GM18507 (cell line): ENCODE data around the gene ZNF628.
"Not testable (repeated sequence)": the region's sequence is repeated elsewhere in the genome, so short reads cannot be mapped to it uniquely, and the experiment has no call there.

Experiments
- DNase-seq: peaks from one replicate; pipeline ENCODE4 v3.0.0; 2011; ENCODE audit warnings: low read depth; ENCODE audit not compliant: insufficient read length; ENCODE audit errors: extremely low spot score
- FAIRE-seq: peaks from 2 replicates; lab custom pipeline; 2011; peaks lifted over from hg19 to GRCh38; lab: Jason Lieb, UNC

The ZNF628 gene

DNA sequence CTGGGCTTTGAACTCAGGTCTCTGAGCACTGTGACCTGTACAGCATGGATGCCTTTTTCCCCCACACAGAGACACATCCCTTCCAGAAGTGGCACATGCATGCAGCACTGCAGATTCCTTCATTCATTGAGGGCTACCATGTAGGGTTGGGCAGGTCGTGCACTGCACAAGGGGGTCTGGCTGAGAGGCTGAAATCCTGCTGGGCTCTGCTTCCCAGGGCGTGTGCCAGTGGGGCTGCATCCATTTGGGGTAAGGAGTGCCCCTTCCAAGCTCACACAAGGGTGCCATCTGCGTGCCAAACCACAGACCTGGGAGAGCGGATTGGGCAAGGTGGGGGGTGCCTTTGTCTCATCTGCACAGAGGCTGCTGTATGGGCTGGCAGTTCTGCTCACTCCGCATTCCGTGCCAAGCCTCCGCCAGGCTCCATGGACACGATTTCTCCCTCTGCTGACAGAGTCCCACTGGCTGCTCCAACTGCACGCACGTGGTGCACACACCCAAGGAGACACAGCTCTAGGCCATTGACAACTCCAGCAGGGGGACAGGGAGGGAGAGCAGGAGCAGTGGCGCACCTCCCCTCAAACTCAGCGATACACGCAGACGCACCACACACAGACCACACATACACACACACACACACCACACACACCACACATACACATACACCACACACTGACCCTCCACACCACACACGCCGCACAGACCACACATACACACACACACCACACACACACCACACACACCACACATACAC, 28.8 kb upstream of the ZNF628 start:
- FAIRE-seq = no peak

GRCh38 chr19:55448175-55448490, 28.3 kb upstream of the ZNF628 start:
- not testable (repeated sequence) for DNase-seq, FAIRE-seq

More for the DNA sequence above, 28.8 kb upstream of the ZNF628 start:
- no peak for DNase-seq

- DNase-seq (no peak), FAIRE-seq (no peak)
Measured at GRCh38 chr19:55449469-55449868, 26.9 kb upstream of the ZNF628 start.

DNA sequence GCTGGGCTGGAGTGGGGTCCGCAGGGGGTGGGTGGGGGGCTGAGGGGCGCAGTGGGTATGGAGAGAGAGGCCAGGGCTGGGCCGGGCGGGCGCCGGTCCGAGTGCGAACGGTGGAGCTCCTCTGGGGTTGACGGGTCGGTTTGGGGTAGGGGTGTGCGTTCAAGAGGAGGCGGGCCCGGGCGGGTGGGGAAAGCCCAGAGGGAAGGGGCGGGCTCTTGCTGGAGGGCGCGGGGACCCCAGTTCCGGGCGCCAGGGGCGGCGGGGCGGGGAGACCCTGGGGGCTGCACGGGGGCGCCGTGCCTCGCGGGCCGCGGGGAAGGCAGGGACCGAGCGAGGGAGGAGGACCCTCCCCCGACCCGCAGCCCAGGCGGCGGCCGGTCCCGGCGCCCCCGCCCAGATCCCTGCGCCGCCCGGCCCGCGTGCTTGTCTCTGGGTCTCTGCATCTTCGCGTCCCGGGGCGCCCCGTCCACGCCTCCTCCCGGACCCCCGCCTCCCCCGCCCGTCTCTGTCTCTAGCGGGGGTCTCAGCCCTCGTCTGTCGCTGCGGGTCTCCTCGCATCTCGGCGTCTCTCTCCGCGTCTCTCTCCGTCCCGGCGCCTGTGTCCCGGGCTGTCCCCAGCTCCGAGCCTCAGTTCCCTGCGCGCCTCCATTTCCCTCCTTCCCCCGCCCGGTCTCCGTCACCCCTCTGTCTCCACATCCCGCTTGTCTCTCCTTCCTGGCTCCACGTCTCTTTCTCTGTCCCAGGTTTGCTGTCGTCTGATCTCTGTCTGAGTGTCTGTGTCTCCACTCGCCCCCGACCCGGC, 25.1 kb upstream of the ZNF628 start:
- FAIRE-seq (no peak), DNase-seq (no peak)

DNA sequence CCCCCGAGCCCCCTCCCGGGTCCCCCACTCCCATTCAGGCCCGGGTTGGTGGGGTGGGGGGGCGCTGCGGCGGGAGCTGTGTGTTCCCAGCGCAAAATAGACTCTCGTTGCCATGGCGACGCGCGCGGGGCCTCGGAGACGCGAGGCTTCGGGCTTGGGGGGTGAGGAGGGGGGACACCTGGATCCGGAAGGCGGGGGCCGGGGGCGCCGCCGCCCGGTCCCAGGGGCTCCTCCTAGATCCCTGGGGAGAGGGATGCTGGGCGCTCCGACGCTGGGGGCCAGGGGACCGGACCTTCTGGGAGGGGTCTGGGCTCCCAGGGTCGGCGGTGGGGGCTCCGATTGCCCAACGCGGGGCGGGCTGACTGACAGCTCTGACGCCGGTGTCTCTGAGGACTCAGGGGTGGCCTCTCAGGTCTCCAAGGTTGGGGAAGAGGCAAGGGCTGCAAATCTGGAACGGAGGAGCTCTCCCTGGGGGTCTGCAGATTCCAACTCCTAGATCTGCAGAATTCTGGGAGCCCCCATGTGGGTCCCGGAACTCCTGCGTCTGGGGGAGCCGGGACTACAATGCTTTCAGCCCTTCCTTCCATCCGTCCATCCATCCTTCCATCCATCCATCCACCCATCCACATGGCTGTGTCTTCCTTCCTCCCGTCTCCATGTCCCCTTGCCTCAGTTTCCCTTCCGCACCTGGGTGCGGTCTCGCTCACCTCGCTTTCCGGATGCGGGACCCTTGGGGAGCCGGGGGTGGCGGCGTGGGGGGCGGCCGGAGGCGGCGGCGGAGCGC, 24.3 kb upstream of the ZNF628 start:
- FAIRE-seq (no peak), DNase-seq (no peak)

GRCh38 chr19:55452749-55453346, 23.6 kb upstream of the ZNF628 start:
- DNase-seq (no peak), FAIRE-seq (no peak)

- FAIRE-seq = no peak
- no peak for DNase-seq
Measured at GRCh38 chr19:55453511-55454260, 22.7 kb upstream of the ZNF628 start.

- DNase-seq = no peak
- no peak for FAIRE-seq
Measured at GRCh38 chr19:55454787-55455243, 21.6 kb upstream of the ZNF628 start.

GRCh38 chr19:55455576-55456235, 20.7 kb upstream of the ZNF628 start:
- no peak for DNase-seq
- FAIRE-seq = no peak

GRCh38 chr19:55456347-55456746, 20.1 kb upstream of the ZNF628 start:
- no peak for DNase-seq
- FAIRE-seq = no peak

DNA sequence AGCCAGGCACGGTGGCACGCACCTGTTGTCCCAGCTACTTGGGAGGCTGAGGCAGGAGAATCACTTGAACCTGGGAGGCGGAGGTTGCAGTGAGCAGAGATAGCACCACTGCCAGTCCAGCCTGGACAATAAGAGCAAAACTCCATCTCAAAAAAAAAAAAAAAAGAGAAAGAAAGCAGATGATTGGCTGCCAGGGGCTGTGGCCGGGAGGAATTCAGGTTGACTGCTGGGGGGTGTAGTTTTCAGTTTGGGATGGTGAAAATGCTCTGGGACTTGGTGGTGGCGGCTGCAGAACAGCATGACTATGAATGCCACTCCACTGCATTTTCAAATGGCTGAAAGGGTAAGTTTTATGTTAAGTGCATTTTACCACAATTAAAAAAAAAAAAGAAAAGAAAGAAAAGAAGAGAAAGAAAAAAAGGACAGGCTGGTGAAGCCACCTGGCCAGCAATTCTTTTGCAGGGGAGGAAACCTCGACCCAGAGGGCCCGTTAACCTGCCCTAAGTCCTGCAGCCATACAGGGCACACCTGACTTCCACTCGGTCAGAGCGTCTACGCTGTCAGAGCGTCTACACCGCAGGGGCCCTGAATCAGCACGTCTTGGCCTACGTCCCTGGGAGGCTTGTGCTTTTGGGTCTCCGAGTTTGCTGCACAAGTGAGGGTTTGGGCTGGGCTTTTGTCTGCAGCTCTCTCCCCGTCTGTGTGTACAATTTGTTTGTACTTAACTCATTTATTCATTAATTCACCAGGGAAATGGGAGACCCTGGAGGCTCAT, 18.5 kb upstream of the ZNF628 start:
- DNase-seq = no peak
- FAIRE-seq = no peak

- no peak for DNase-seq
- no peak for FAIRE-seq
Measured at GRCh38 chr19:55459551-55459949, 16.9 kb upstream of the ZNF628 start.

DNA sequence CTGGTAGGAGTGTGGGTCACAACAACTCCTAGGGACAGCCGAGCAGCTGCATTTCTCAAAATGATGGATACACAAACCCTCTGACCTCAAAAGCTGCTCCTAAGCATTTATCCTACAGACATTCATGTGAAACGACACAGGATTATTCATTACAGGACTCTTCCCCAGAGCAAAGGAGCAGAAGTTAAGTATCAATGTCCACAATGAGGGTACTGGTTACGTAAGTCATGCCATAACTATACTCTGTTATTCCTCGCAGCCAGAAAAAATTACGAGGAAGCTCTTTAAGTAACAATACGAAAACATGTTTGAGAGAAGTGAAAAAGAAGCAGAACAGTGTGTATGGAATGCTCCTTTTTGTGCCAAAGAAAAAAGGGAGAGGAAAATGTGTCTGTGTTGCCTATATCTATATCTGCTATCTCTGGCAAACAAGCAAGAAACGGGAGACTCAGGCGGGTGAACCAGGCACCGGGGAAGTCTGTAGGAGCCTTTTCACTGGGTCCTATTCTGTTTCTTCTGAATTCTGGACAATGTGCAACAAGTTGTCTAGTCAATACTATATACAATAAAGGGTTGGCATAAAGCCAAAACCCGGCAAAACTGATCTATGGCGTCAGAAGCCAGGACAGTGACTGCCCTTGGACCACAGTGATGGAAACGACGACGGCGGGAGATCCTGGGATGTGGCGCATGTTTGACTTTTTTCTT, 16.3 kb upstream of the ZNF628 start:
- DNase-seq (no peak), FAIRE-seq (no peak)

DNA sequence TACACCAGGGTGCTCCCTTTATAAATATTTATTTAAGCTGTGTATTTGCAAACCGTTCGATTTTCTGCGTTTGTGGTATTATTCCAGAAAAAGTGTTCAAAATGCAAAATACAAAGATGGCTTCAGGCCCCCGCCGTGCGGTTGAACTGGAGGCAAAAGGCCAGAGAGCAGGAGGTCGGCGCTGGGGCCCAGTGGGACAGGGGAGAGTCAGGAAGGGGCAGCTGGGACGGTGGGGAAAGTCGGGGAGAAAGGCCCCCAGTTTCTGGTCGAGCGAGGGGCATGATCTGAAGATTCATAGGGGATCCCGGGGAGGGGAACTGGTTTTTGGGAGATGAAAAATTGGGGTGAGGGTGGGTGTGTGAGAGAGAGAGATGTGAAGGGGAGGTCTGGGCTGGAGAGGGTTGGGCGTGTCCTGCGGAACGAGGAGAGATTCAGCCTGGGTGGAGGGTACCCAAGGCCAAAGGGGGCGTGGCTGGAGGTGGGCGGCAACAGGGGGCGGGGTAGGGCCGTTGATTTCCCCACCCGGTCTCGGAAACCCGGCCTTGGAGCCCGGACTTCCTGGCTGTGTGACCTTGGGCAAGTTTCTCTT, 15.7 kb upstream of the ZNF628 start:
- peak; percentile 82 for FAIRE-seq
- DNase-seq = peak; percentile 64

DNA sequence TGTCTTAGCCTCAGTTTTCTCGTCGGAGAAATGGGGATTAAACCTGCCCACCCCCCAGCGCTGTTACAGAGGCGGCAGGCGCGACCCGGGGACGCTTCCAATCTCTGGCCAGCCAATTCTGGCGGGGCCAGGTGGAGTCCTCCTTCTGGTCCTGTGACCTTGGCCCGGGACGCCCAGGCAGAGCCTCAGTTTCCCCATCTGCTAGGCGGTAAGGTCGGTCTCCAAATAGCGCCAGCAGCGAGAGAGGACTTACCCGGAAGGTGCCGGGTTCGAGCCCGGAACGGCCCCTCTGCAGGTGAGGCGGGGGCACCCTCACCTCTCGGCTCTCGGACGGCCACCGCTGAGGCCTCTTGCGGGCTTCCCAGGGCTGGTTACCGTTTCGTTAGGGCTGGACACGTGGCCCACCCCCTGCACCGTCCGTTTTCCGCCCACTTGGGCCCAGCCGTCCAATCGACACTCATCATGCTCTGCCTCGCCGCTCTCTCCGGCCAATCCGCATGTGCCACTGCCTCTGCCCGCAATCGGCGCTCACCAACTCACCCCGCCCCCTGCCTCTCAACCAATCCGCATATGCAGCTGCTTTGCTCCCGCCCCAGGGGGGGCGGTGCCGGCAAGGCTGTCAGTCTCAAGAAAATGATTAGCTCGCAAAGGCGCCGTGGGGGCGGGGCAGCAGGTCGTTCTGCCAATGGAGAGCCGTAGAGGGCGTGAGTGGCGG, 15.0 kb upstream of the ZNF628 start, which contains the start of gene ISOC2:
ISOC2 (minus strand) TSS at position 384 of the 715 bp plus-strand sequence. CDS start 5,156 bp downstream, outside the sequence.
- FAIRE-seq = peak; percentile 100
- DNase-seq = peak; percentile 99

DNA sequence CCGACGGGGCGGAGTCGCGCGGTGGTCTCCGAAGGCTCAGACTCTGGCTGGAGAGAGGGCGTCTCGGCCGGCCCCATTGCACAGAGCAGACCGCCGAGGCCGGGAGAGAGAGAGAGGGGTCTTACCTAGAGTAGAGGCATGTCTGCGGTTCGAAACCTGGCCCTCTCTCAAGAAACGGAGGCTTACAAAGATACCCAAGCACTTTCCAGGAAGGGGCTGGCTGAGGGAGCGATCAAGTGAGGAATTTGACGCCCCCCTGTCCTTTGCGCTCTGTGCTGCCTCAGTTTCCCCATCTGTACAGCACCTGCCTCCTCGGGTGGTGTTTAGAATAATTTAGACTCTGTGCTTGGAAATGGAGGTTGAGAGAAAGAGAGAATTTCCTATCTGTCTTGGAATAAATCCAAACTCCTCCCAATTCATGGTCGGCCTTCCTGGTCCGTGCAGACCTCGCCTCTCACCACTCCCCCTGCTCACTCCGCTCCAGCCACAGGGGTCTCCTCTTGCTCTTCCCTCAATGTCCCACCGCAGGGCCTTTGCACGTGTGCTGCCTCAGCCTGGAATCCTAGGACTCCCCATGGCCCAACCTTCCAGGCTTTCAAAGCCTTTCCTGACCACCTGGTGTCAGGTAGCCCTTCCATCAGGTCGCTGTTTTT, 14.3 kb upstream of the ZNF628 start:
- DNase-seq = no peak
- no peak for FAIRE-seq
